KOPT-K1 (cell line): ENCODE data around the gene DDX27.

Source experiments
- H3K27ac ChIP-seq: fragments of 200-600 bp; sonication (generic); 2 replicates; pipeline ENCODE4 v1.5.1; 2016; ENCODE audit warnings: antibody characterized with exemption, mild to moderate bottlenecking, low read depth, low read length; ENCODE audit not compliant: poor library complexity, severe bottlenecking
- H3K36me3 ChIP-seq: fragments of 200-600 bp; sonication (generic); 2 replicates; pipeline ENCODE4 v1.5.1; 2017; ENCODE audit warnings: antibody characterized with exemption, mild to moderate bottlenecking, low read length, moderate library complexity; ENCODE audit not compliant: insufficient read depth
- H3K9me3 ChIP-seq: fragments of 200-600 bp; sonication (generic); 2 replicates; pipeline ENCODE4 v1.5.1; 2017; ENCODE audit warnings: antibody characterized with exemption, low read length, mild to moderate bottlenecking; ENCODE audit not compliant: insufficient read depth, poor library complexity, severe bottlenecking

The DDX27 gene

GRCh38 chr20:49283703-49284625 is 64.7 kb downstream of the DDX27 start:
- Histone ChIP-seq H3K9me3 (peaks cover 27% of the 10 kb centered on the region), H3K36me3 (peaks cover 100% of the 10 kb centered on the region), H3K27ac (no peak overlapping the region)

DNA sequence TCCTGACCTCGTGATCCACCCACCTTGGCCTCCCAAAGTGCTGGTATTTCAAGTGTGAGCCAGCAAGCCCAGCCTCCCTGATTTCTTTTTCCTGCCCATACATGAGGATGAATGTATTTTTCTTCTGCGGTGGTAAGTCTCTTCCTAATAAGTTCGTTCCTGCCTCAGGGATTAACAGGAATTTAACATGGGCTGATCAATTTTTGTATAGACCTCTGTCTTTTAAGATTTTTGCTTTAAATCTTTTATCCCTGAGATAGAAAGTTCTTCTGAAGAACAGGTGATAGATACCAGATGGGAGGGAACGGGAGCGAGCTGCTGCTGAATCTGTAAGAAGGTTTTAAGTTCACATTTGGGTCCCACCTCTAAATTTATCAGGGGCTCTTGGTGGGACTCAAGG is 65.6 kb downstream of the DDX27 start:
- Histone ChIP-seq H3K9me3 (peaks cover 27% of the 10 kb centered on the region), H3K36me3 (peaks cover 100% of the 10 kb centered on the region), H3K27ac (no peak overlapping the region)

GRCh38 chr20:49285233-49285668 is 66.0 kb downstream of the DDX27 start:
- peaks cover 100% of the 10 kb centered on the region for H3K36me3 ChIP-seq
- no peak overlapping the region for H3K27ac ChIP-seq
- peaks cover 27% of the 10 kb centered on the region for H3K9me3 ChIP-seq

- H3K9me3 ChIP-seq: peaks cover 22% of the 10 kb centered on the region
- H3K27ac ChIP-seq: no peak overlapping the region
- peaks cover 100% of the 10 kb centered on the region for H3K36me3 ChIP-seq
Observed at GRCh38 chr20:49285813-49286494, 66.7 kb downstream of the DDX27 start.

DNA sequence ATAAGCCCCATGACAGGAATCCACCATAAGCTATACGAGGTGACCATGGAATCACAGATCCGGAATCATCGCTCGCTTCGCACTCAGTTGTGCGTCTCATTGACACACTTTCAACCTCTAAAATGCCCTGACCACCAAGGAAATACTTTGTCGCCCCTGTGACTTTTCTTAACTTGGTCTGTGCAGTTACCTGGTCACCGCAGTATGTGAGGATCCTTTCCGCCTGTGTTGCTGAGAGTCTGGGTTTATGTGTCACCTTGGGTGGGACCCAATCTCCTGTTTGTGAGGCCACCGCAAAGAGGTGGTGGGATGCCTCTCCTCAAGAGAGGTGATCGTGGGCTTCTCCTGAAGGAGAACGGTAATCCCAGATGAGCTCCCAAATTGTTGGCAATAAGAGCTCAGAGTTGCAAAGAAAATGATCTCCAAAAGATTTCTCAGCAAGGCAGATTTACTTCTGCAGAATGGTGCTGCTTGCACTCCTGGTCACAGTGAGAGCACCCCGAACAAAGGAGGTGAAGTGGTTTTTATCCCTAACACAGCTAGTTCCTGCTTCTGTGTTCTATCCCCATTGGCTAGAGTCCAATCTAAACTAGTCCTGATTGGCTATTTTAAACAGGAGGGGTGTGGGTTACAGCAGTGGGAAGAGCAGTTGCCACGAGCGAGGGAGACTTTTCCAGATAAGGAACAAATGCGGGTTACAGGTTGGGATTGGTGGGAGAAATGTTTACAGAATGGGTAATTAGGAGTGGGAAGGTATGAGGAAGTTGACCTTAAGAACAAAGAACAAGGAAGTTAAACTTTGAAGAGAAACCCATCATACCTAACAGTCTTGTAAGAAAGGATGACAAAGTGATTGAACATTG is 67.7 kb downstream of the DDX27 start:
- Histone ChIP-seq H3K9me3 (peaks cover 19% of the 10 kb centered on the region), H3K36me3 (peaks cover 100% of the 10 kb centered on the region), H3K27ac (no peak overlapping the region)

GRCh38 chr20:49287555-49288249 is 68.5 kb downstream of the DDX27 start:
- H3K36me3 ChIP-seq: peaks cover 100% of the 10 kb centered on the region

GRCh38 chr20:49288250-49288751 is 69.1 kb downstream of the DDX27 start:
- Histone ChIP-seq H3K27ac (no peak overlapping the region), H3K9me3 (peaks cover 24% of the 10 kb centered on the region), H3K36me3 (peaks cover 99% of the 10 kb centered on the region)

More at GRCh38 chr20:49287555-49288249, 68.5 kb downstream of the DDX27 start:
- H3K9me3 ChIP-seq: peaks cover 19% of the 10 kb centered on the region
- no peak overlapping the region for H3K27ac ChIP-seq

DNA sequence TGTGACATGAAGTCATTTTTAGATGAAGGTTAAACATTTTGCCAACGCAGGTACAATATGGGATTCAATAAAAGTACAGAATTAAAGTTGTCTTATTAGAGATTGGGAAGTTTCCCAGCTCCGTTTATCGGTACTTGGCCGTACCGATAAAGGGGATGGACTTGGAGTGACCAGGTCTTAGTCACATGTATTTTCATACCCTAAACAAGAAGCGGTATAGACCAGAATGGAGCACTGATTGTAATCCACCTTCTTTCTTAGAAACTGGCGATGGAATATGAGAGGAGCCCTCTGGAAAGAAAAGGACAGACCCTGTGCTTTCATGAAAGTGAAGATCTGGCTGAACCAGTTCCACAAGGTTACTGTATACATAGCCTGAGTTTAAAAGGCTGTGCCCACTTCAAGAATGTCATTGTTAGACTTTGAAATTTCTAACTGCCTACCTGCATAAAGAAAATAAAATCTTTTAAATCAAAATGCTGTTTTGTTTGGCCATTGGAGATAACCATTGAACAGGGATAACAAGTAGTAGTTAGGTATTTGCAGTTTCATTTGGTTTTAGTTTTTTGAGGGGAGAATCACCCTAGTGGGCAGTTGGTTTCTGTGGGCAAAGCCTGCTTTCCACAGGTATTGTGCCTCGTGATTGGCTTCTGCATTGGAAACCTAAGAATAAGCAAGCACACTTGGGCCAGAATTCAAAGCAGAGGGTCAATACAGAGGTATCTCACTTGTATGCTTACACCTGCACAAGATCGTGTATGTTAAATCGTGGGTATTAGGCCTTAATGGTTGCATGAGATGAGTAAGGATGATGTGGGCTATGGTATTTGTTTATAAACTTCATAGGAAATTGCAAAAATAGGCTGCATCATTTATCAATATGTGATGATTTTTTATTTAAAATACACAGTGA is 69.8 kb downstream of the DDX27 start:
- Histone ChIP-seq H3K27ac (no peak overlapping the region), H3K36me3 (peaks cover 93% of the 10 kb centered on the region), H3K9me3 (peaks cover 24% of the 10 kb centered on the region)

DNA sequence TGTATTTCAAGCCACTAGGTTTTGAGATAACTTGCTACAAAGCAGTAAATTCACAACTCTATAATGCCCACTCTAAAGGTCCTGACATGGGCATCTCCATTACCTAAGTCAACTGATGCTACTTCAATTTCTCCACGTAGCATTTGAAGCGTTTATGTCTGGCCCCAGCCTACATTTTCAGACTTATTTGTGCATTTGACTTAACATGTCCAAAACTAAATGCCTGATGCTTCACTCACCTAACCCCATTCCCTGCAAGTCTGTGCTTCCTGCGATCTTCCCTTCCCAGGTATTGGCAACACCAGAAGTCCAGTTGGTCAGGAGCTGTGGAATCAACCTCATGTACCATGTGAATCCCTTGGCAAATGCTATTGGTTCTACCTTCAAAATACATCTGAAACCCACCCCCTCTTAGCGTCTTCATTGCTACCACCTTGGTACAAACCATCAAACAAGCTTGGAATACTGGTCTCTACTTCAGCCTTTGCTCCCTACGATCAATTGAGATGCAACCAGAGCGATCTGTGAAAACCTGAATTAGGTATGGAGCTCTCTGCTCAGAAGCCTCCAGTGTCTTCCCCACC is 71.5 kb downstream of the DDX27 start:
- peaks cover 89% of the 10 kb centered on the region for H3K36me3 ChIP-seq
- no peak overlapping the region for H3K27ac ChIP-seq
- H3K9me3 ChIP-seq: peaks cover 19% of the 10 kb centered on the region

- no peak overlapping the region for H3K27ac ChIP-seq
- H3K36me3 ChIP-seq: peaks cover 86% of the 10 kb centered on the region
- peaks cover 14% of the 10 kb centered on the region for H3K9me3 ChIP-seq
Observed at GRCh38 chr20:49291200-49291599, 72.0 kb downstream of the DDX27 start.

DNA sequence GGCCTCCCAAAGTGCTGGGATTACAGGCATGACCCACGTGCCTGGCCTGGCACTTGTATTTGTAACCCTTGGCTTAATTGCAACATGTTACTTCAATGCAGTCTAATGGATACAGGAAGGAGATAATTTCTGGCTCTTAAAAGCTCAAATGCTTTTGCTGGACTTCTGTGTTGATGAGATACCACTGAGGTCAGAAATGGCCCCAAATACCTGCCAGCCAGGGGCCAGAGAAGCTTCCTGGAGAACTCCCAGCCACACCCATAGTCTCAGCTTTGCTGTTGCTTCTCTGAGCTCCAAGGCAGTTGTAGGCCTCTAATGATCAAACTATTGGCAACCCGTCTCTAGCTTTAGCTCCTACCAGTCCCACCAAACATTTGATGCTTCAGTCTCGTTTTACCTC is 72.8 kb downstream of the DDX27 start:
- H3K9me3 ChIP-seq: peaks cover 6% of the 10 kb centered on the region
- H3K27ac ChIP-seq: no peak overlapping the region
- H3K36me3 ChIP-seq: peaks cover 78% of the 10 kb centered on the region

GRCh38 chr20:49293122-49293521 is 73.9 kb downstream of the DDX27 start:
- H3K36me3 ChIP-seq: peaks cover 67% of the 10 kb centered on the region
- H3K27ac ChIP-seq: no peak overlapping the region
- peaks cover 5% of the 10 kb centered on the region for H3K9me3 ChIP-seq
